IMR-90 (cell line): ENCODE results near the gene C1GALT1.

Experiments
- CHD1 ChIP-seq: IDR thresholded peaks from 2 replicates; pipeline ENCODE4 v1.6.1; 2012; ENCODE audit warnings: low read depth, low read length, improper control_type of control experiment
- CTCF ChIP-seq: conservative IDR thresholded peaks from 2 replicates; pipeline ENCODE4 v1.5.1; 2012; ENCODE audit warnings: mild to moderate bottlenecking, low read depth, low read length, improper control_type of control experiment
- POLR2A ChIP-seq: IDR thresholded peaks from 2 replicates; pipeline ENCODE4 v1.6.1; 2012; ENCODE audit warnings: mild to moderate bottlenecking, low read depth, low read length
- RFX5 ChIP-seq: IDR thresholded peaks from 2 replicates; pipeline ENCODE4 v1.8.0; 2012; ENCODE audit warnings: low read depth, mild to moderate bottlenecking, low read length, moderate library complexity
- SMC3 ChIP-seq: fragments of 150-350 bp; IDR thresholded peaks from 2 replicates; pipeline ENCODE4 v1.6.1; 2016; ENCODE audit warnings: low read depth, mild to moderate bottlenecking, antibody characterized with exemption, low read length, moderate library complexity

- TF ChIP-seq CTCF (no peak), CHD1 (no peak), POLR2A (no peak), SMC3 (no peak), RFX5 (no peak)
These were observed 3.1 kb downstream of the C1GALT1 start for GRCh38 chr7:7185371-7185989.
